Kidney epithelial cell (primary cell): Measurements from ENCODE around the gene ANKRD13D. TPM values are rescaled to one million over a fixed set of nuclear protein-coding genes. Genes with fewer than 3 reads are reported as not detected.

Experiments
- DNase-seq: peaks from one replicate; pipeline ENCODE4 v3.0.0-alpha.2; 2010; ENCODE audit warnings: low read depth
- H3K27me3 ChIP-seq: 2 replicates; pipeline ENCODE4 v1.6.0; 2011; ENCODE audit warnings: low read length; ENCODE audit not compliant: control insufficient read depth, insufficient read depth
- H3K36me3 ChIP-seq: 2 replicates; pipeline ENCODE4 v1.5.1; 2011; ENCODE audit warnings: low read length; ENCODE audit not compliant: control insufficient read depth, insufficient read depth
- H3K4me3 ChIP-seq: 2 replicates; pipeline ENCODE4 v1.5.1; 2011; ENCODE audit warnings: low read depth, mild to moderate bottlenecking, control low read depth, low read length
- total RNA-seq: library from RNA; depleted of rRNA; stranded (reverse); fragments of >200 nt; gene quantifications from 2 replicates; pipeline ENCODE4 v1.2.3, GENCODE V29; 2015
- TF ChIP-seq, protein P1 (sequence below): IDR thresholded peaks from 2 replicates; pipeline ENCODE4 v1.5.1; 2011; ENCODE audit warnings: mild to moderate bottlenecking, moderate library complexity, low read length, control low read depth, inconsistent platforms; ENCODE audit not compliant: insufficient read depth, poor library complexity, severe bottlenecking

The ANKRD13D gene
- total RNA-seq, 1 donor from 2014 or later = 48.5 TPM

GRCh38 chr11:67279589-67280340 lies 9.3 kb upstream of the ANKRD13D start:
- Histone ChIP-seq H3K27me3 (no peaks in the 10 kb centered on the region), H3K4me3 (no peak overlapping the region), H3K36me3 (peaks cover 4% of the 10 kb centered on the region)
- TF ChIP-seq, protein P1, sequence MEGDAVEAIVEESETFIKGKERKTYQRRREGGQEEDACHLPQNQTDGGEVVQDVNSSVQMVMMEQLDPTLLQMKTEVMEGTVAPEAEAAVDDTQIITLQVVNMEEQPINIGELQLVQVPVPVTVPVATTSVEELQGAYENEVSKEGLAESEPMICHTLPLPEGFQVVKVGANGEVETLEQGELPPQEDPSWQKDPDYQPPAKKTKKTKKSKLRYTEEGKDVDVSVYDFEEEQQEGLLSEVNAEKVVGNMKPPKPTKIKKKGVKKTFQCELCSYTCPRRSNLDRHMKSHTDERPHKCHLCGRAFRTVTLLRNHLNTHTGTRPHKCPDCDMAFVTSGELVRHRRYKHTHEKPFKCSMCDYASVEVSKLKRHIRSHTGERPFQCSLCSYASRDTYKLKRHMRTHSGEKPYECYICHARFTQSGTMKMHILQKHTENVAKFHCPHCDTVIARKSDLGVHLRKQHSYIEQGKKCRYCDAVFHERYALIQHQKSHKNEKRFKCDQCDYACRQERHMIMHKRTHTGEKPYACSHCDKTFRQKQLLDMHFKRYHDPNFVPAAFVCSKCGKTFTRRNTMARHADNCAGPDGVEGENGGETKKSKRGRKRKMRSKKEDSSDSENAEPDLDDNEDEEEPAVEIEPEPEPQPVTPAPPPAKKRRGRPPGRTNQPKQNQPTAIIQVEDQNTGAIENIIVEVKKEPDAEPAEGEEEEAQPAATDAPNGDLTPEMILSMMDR = no peak
- DNase-seq = no peak

DNA sequence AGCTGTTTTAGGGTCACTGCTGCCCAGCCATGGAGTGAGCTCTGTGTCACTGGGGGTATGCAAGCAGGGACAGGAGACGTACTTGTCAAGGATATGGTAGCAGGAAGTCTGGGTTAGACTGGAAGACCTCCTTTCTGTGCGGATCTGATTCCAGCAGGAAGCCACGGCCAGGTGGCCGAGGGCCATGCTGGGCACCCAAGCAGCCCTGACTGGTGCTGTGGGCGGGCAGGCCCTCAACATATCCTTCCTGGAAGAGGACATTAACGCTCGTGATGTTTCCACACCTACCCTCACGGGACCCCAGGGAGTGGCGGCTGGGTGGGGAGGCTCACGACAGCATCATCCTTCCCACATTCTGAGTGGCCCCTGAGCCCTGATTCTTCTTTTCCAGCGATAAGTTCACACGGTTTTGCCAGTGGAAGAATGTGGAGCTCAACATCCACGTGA lies 8.7 kb upstream of the ANKRD13D start:
- TF ChIP-seq, protein P1 = no peak
- DNase-seq = no peak
- Histone ChIP-seq H3K36me3 (peaks cover 4% of the 10 kb centered on the region), H3K27me3 (no peaks in the 10 kb centered on the region), H3K4me3 (no peak overlapping the region)

GRCh38 chr11:67280788-67281551 lies 8.1 kb upstream of the ANKRD13D start:
- TF ChIP-seq, protein P1 = no peak
- no peak for DNase-seq
- Histone ChIP-seq H3K36me3 (peaks cover 4% of the 10 kb centered on the region), H3K27me3 (no peaks in the 10 kb centered on the region), H3K4me3 (no peak overlapping the region)

- Histone ChIP-seq H3K4me3 (no peak overlapping the region), H3K27me3 (no peaks in the 10 kb centered on the region), H3K36me3 (peaks cover 4% of the 10 kb centered on the region)
- TF ChIP-seq, protein P1 = no peak
- no peak for DNase-seq
Measured at GRCh38 chr11:67281552-67282150, 7.5 kb upstream of the ANKRD13D start.

GRCh38 chr11:67282155-67282875 lies 6.8 kb upstream of the ANKRD13D start:
- Histone ChIP-seq H3K27me3 (no peaks in the 10 kb centered on the region), H3K4me3 (no peak overlapping the region), H3K36me3 (peaks cover 4% of the 10 kb centered on the region)
- TF ChIP-seq, protein P1 = no peak
- no peak for DNase-seq
